DOHH2 (cell line): Measurements from ENCODE around the gene STPG4.

Experiments used
- CTCF ChIP-seq: fragments of 200-600 bp; sonication (generic); IDR thresholded peaks from one replicate; pipeline ENCODE4 v1.5.1; 2014; ENCODE audit warnings: antibody characterized with exemption, mild to moderate bottlenecking, low read depth, low read length; ENCODE audit not compliant: poor library complexity, severe bottlenecking
- EZH2phosphoT487 ChIP-seq: fragments of 200-600 bp; sonication (generic); IDR thresholded peaks from 2 replicates; pipeline ENCODE4 v1.6.1; 2017; ENCODE audit warnings: borderline replicate concordance, mild to moderate bottlenecking, antibody characterized with exemption, low read length, moderate library complexity, mixed read lengths

- TF ChIP-seq CTCF (no peak), EZH2phosphoT487 (no peak)
These were observed 20.6 kb downstream of the STPG4 start for GRCh38 chr2:47134386-47135090.
